Transverse colon (tissue), 4 donors: Measurements from ENCODE around the gene FHIP1B. TPM values are rescaled to one million over a fixed set of nuclear protein-coding genes. Genes with fewer than 3 reads are reported as not detected.
"Not testable (repeated sequence)": the region's sequence is repeated elsewhere in the genome, so short reads cannot be mapped to it uniquely, and the experiment has no call there.

Experiments used
- DNase-seq: peaks from one replicate; pipeline ENCODE4 v3.0.0-alpha.2; 2019
- H3K27ac ChIP-seq, 4 donors: fragments of 200-600 bp; sonication (generic); 2 replicates each; pipeline ENCODE4 v1.5.1; 2016 to 2018; ENCODE audit warnings: inconsistent platforms in 4 of 4
- H3K27me3 ChIP-seq: fragments of 200-600 bp; sonication (generic); 2 replicates; pipeline ENCODE4 v1.5.1; 2017; ENCODE audit warnings: inconsistent platforms
- H3K36me3 ChIP-seq, 4 donors: fragments of 200-600 bp; sonication (generic); 2 replicates each; pipeline ENCODE4 v1.5.1; 2017 to 2019; ENCODE audit warnings: inconsistent platforms in 4 of 4
- H3K4me1 ChIP-seq, 4 donors: fragments of 200-600 bp; sonication (generic); 2 replicates each; pipeline ENCODE4 v1.5.1; 2017 to 2020; ENCODE audit warnings: inconsistent platforms in 4 of 4
- H3K4me3 ChIP-seq, 4 donors: fragments of 200-600 bp; sonication (generic); 1 replicate in 1 of 4; 2 replicates in 3 of 4; pipeline versions ENCODE4 v1.5.1 to v1.6.1; 2017 to 2019; ENCODE audit warnings: inconsistent platforms in 4 of 4
- H3K9me3 ChIP-seq, 2 donors: fragments of 200-600 bp; sonication (generic); 2 replicates each; pipeline ENCODE4 v1.5.1; 2017 to 2019; ENCODE audit warnings: inconsistent platforms in 2 of 2
- CTCF ChIP-seq, 5 experiments: fragments of 200-600 bp in 3 of 5; fragments of 450-650 bp in 2 of 5; sonication (generic) in 3 of 5; IDR thresholded peaks; 1 replicate in 2 of 5; 2 replicates in 3 of 5; pipeline ENCODE4 v1.5.1; 2016 to 2017; ENCODE audit warnings: antibody characterized with exemption in 5 of 5, inconsistent platforms in 3 of 5, mild to moderate bottlenecking in 2 of 5, moderate library complexity in 1 of 5
- EP300 ChIP-seq: sonication (generic); formaldehyde crosslinking; IDR thresholded peaks from one replicate; pipeline ENCODE4 v1.6.1; 2017; ENCODE audit warnings: antibody characterized with exemption, low read depth
- POLR2A ChIP-seq: fragments of 450-650 bp; IDR thresholded peaks from one replicate; pipeline ENCODE4 v1.6.1; 2016; ENCODE audit warnings: antibody characterized with exemption, mild to moderate bottlenecking, moderate library complexity
- POLR2AphosphoS5 ChIP-seq, 3 donors: sonication (generic); formaldehyde crosslinking; IDR thresholded peaks; one replicate each; pipeline ENCODE4 v1.6.1; 2016; ENCODE audit warnings: antibody characterized with exemption in 3 of 3
- WGBS, 2 donors: methylation state at CpG; one replicate each; pipeline ENCODE4 v1.1.5; 2018; ENCODE audit warnings: low coverage in 1 of 2; 5-methylcytosine and 5-hydroxymethylcytosine counted together
- in situ Hi-C, 4 donors: fragments of 200-750 bp; cut with MboI; loops; one replicate each; pipeline versions ENCODE4 v1.15.0 to v1.15.1; 2017; ENCODE audit warnings: low sequenced_read_pairs in 3 of 4, low pct_ligation_motif_present in 1 of 4, low pct_unique_long_range_greater_than_20kb in 1 of 4
- intact Hi-C: fragments of 100-400 bp; cut with DNase I; formaldehyde crosslinking; loops from one replicate; pipeline ENCODE4 v1.15.1; 2023; ENCODE audit warnings: low total_unique reads
- total RNA-seq, 4 donors: library from RNA; depleted of rRNA; stranded (reverse); fragments of >200 nt; gene quantifications; one replicate each; pipeline ENCODE4 v1.1.0, GENCODE V29; 2016

FHIP1B gene
- total RNA-seq, 4 donors from 2014 or later = 190 to 681 (median 228) TPM

DNA sequence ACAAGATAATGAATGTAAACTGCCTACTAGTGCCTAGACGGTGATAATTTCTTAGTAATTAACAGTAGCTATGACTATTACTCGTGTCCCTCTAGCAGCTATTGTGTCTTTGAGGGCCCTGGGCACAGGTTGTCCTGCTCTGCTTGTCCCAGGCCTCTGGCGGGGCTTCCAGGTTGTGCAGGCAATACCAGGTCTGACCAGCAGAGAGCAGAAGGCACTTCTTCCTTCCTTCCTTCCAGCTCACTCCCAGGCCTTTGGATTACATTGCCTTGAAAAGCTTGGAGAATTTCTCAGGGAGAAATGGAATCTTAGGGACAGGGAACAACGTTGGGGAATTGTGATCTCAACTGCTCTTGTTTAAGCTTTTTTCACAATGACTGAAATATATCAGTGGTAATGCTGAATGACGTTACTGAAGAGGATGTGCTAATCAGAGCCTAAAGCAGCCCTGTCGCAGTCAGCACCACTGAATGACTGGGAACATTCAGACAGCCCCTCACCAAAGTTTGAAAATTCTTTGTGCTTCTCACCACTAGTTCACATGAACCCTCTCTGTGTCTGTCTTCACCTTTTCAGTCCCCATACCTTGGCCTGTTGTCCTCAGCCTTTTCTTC, 16.8 kb upstream of the FHIP1B start:
- in situ Hi-C loops = no loop called here
- intact Hi-C loops = loop anchor here (5.0 kb wide), 1 partner anchor 101 kb away; no protein-coding TSS in a partner anchor

GRCh38 chr11:6249770-6250555, 15.5 kb upstream of the FHIP1B start:
- Histone ChIP-seq H3K27me3 (no peaks in the 10 kb centered on the region), H3K4me3 (no peak overlapping the region), H3K36me3 (no peaks in the 10 kb centered on the region), H3K27ac (no peak overlapping the region), H3K4me1 (peaks cover 4 to 9% (median 6%) of the 10 kb centered on the region in 4 donors), H3K9me3 (no peaks in the 10 kb centered on the region)
- TF ChIP-seq EP300 (no peak), POLR2AphosphoS5 (IDR thresholded peaks at IDR 0.05) (no peak), POLR2A (no peak), CTCF (IDR thresholded peaks at IDR 0.05) (no peak)
- intact Hi-C loops (loop anchor here (5.0 kb wide), 1 partner anchor 102 kb away; no protein-coding TSS in a partner anchor), in situ Hi-C loops (no loop called here)
- peak; percentile 67 for DNase-seq
- WGBS, 2 donors = 40% methylated on average over 3 of the region's 3 CpGs; no CpG with 5 or more reads in 1 of the 2 donors

More for the DNA sequence above, 16.8 kb upstream of the FHIP1B start:
- TF ChIP-seq CTCF (IDR thresholded peaks at IDR 0.05) = peak; percentile 79 to 97 (median 90)
- no peak for TF ChIP-seq EP300
- DNase-seq = peak; percentile 82
- Histone ChIP-seq H3K36me3 (no peaks in the 10 kb centered on the region), H3K4me1 (peaks cover 4 to 9% (median 6%) of the 10 kb centered on the region in 4 donors), H3K27me3 (peaks cover 8% of the 10 kb centered on the region), H3K9me3 (no peaks in the 10 kb centered on the region), H3K27ac (peak overlapping the region; percentile 36 to 71 (median 46)), H3K4me3 (no peak overlapping the region)
- WGBS, 2 donors = 48 to 54% methylated on average over 3 to 6 of the region's 6 CpGs

DNA sequence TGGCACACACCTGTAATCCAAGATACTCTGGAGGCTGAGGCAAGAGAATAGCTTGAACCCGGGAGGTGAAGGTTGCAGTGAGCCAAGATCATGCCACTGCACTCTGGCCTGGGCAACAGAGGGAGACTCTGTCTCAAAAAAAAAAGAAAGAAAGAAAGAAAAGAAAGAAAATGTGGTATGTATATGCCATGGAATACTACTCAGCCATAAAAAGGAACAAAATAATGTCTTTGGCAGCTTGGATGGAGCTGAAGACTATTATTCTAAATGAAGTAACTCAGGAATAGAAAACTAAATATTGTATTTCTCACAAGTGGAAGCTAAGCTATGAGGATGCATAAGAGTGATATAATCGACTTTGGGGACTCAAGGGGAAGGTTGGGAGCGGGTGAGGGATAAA, 14.5 kb upstream of the FHIP1B start:
- DNase-seq, H3K4me3 ChIP-seq, H3K36me3 ChIP-seq, H3K27ac ChIP-seq, H3K27me3 ChIP-seq, intact Hi-C loops, H3K9me3 ChIP-seq, in situ Hi-C loops, H3K4me1 ChIP-seq: not testable (repeated sequence)
- WGBS, 2 donors = 83 to 89% methylated on average over 2 to 3 of the region's 3 CpGs

GRCh38 chr11:6248248-6248647, 13.8 kb upstream of the FHIP1B start:
- no peak for DNase-seq
- Histone ChIP-seq H3K27me3 (no peaks in the 10 kb centered on the region), H3K27ac (no peak overlapping the region), H3K4me1 (peaks cover 4 to 9% (median 6%) of the 10 kb centered on the region in 4 donors), H3K36me3 (no peaks in the 10 kb centered on the region), H3K4me3 (no peak overlapping the region), H3K9me3 (no peaks in the 10 kb centered on the region)
- intact Hi-C loops = no loop called here
- in situ Hi-C loops = no loop called here
- TF ChIP-seq CTCF (IDR thresholded peaks at IDR 0.05) = no peak
- no peak for TF ChIP-seq POLR2AphosphoS5 (IDR thresholded peaks at IDR 0.05)
- no peak for TF ChIP-seq POLR2A
- TF ChIP-seq EP300 = no peak
- WGBS, 2 donors = 91% methylated on average over 1 of the region's 1 CpG; no CpG with 5 or more reads in 1 of the 2 donors
